Measurements from ENCODE around the gene CCDC192.

DNA sequence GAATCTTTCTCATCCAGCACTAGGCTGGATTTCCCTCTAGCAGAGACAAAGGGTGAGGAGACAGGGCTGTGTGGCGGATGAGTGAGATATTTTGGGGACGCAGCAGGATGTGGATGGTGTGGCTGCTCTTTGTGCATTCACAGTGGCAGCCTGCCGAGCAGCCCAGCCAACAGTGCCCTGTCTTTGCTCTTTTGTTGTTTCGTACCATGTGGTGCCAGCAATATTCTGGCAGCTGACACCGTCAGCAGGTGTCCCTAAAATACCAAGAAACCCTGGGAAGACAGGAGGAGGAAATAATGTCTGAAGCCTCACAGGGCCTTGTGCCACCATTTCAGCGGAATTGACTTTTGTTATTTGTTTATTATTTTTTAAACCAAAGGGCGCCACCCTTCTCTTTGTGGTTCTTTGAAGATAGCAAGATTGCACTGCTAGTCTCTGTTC is 141.4 kb downstream of the CCDC192 start:
- TF ChIP-seq, protein P1, sequence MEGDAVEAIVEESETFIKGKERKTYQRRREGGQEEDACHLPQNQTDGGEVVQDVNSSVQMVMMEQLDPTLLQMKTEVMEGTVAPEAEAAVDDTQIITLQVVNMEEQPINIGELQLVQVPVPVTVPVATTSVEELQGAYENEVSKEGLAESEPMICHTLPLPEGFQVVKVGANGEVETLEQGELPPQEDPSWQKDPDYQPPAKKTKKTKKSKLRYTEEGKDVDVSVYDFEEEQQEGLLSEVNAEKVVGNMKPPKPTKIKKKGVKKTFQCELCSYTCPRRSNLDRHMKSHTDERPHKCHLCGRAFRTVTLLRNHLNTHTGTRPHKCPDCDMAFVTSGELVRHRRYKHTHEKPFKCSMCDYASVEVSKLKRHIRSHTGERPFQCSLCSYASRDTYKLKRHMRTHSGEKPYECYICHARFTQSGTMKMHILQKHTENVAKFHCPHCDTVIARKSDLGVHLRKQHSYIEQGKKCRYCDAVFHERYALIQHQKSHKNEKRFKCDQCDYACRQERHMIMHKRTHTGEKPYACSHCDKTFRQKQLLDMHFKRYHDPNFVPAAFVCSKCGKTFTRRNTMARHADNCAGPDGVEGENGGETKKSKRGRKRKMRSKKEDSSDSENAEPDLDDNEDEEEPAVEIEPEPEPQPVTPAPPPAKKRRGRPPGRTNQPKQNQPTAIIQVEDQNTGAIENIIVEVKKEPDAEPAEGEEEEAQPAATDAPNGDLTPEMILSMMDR (IDR thresholded peaks at IDR 0.05; ENCODE audit: low read depth, low read length), result no peak
- no peak for TF ChIP-seq EZH2phosphoT487 (IDR thresholded peaks at IDR 0.05; ENCODE audit: low read depth)
